ENCODE data around the gene LACTB.

The LACTB gene

GRCh38 chr15:63181648-63182047, 60.0 kb downstream of the LACTB start:
- no peak for DNase-seq

- no peak for DNase-seq
Observed at GRCh38 chr15:63185206-63185605, 63.5 kb downstream of the LACTB start.

- no peak for DNase-seq
Observed at GRCh38 chr15:63186065-63186464, 64.4 kb downstream of the LACTB start.

- DNase-seq = no peak
Observed at GRCh38 chr15:63187589-63188226, 66.0 kb downstream of the LACTB start.

GRCh38 chr15:63188247-63188925, 66.7 kb downstream of the LACTB start:
- DNase-seq = no peak

- peak; percentile 84 to 89 for DNase-seq
Observed at GRCh38 chr15:63188926-63189871, 67.5 kb downstream of the LACTB start, which contains the start of gene RAB8B. TSS of gene RAB8B (plus strand) at chr15:63189606. CDS start at chr15:63189625, 19 bp downstream.

GRCh38 chr15:63189941-63190768, 68.5 kb downstream of the LACTB start:
- DNase-seq = peak; percentile 58 to 60

- peak in 1 of 2 experiments; percentile 12 for DNase-seq
Observed at GRCh38 chr15:63190769-63191649, 69.3 kb downstream of the LACTB start.
